Nephron progenitor cell (in vitro differentiated cells): Measurements from ENCODE around the gene SLC38A10.
A peak's percentile ranks its signal among the peaks of the same experiment; 100 is the strongest.

Experiments
- DNase-seq: peaks from one replicate; pipeline ENCODE4 v3.0.0; 2021
- H3K27ac Mint-ChIP-seq: 2 replicates; pipeline ENCODE4 v1.8.0; 2021; ENCODE audit warnings: mild to moderate bottlenecking, moderate library complexity, mixed read lengths
- H3K27me3 Mint-ChIP-seq: 2 replicates; pipeline ENCODE4 v1.8.0; 2021; ENCODE audit warnings: mild to moderate bottlenecking, low read depth, mixed read lengths; ENCODE audit not compliant: poor library complexity
- H3K36me3 Mint-ChIP-seq: 2 replicates; pipeline ENCODE4 v1.8.0; 2021; ENCODE audit warnings: low read depth, mixed read lengths
- H3K4me1 Mint-ChIP-seq: 2 replicates; pipeline ENCODE4 v1.8.0; 2021; ENCODE audit warnings: mixed read lengths
- H3K4me3 Mint-ChIP-seq: 2 replicates; pipeline ENCODE4 v1.8.0; 2021; ENCODE audit warnings: mild to moderate bottlenecking, moderate library complexity, mixed read lengths
- H3K9me3 Mint-ChIP-seq: 2 replicates; pipeline ENCODE4 v1.8.0; 2021; ENCODE audit warnings: mild to moderate bottlenecking, moderate library complexity, mixed read lengths
- TF ChIP-seq, protein P1 (sequence below): fragments of 200-600 bp; sonication (generic); IDR thresholded peaks from 2 replicates; pipeline ENCODE4 v1.5.0; 2021; ENCODE audit warnings: antibody characterized with exemption

SLC38A10 gene

DNA sequence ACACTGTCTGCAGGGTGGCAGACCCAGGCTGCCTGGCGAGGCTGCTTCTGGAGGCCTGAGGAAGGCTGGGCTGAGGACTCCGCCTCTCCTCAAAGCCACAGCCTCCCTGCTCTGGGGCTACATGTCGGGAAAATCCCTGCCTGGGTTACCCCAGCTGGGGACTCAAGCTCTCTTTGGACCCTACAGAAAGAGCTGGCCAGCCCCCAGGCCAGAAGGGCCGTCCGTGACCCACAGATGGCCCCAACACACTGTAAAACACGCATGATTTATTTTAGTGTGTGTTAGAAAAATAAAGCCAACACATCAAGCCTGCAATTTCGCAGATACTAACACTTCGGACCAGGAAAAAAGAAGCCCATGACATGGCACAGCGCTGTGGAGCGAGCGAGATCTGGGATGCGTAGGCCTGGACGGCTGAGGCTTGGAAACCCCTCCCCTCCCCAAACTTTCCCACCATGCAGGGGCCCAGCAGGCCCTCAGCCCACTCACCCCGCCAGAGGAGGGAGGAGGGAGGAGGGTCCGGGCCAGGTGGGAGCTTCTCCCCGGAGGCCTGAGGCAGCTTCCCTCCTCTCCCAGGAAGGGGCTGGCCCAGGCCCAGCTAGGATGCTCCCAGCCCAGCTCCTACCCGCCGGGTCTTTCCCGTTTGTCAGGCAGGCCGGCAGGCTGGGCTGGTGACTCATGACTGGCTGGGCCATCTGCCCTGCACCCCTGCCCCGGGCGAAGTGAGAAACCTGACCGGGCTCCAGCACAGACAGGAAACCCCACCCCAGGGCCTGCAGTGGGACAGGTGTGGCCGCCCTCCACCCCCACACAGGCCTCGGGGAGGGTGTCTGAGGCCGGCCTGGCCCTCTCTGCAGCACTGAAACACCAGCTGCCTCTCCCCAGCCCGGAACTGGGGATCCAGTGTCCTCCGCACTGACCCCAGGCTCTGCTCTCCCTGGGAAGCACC lies 34.1 kb upstream of the SLC38A10 start:
- no peaks in the 10 kb centered on the region for H3K9me3 Mint-ChIP-seq
- H3K4me1 Mint-ChIP-seq: peaks cover 77% of the 10 kb centered on the region
- TF ChIP-seq, protein P1, sequence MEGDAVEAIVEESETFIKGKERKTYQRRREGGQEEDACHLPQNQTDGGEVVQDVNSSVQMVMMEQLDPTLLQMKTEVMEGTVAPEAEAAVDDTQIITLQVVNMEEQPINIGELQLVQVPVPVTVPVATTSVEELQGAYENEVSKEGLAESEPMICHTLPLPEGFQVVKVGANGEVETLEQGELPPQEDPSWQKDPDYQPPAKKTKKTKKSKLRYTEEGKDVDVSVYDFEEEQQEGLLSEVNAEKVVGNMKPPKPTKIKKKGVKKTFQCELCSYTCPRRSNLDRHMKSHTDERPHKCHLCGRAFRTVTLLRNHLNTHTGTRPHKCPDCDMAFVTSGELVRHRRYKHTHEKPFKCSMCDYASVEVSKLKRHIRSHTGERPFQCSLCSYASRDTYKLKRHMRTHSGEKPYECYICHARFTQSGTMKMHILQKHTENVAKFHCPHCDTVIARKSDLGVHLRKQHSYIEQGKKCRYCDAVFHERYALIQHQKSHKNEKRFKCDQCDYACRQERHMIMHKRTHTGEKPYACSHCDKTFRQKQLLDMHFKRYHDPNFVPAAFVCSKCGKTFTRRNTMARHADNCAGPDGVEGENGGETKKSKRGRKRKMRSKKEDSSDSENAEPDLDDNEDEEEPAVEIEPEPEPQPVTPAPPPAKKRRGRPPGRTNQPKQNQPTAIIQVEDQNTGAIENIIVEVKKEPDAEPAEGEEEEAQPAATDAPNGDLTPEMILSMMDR: no peak
- DNase-seq: peak; percentile 64
- H3K27me3 Mint-ChIP-seq: peaks cover 3% of the 10 kb centered on the region
- H3K36me3 Mint-ChIP-seq: no peaks in the 10 kb centered on the region
- peak overlapping the region; percentile 48 for H3K4me3 Mint-ChIP-seq
- H3K27ac Mint-ChIP-seq: peak overlapping the region; percentile 93

DNA sequence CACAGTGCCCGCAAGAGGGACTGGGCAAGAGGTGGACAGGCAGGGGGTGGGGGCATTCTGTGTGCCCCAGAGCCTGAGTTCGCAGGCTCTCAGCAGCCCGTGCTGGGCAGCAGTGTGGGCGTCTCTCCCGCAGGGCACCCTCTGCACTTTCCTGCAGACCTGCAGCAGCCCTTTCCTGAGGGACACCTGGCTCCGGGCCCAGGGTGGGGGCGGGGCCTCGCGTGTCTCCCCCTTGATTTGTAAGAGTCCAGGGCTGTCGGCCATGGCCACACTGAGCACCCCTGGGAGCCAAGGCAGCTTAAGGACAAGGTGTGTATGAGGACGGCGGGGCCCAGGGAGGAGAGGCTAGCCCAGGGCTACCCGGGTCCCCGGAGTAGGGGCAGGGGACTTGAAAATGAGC lies 33.4 kb upstream of the SLC38A10 start:
- Mint-ChIP-seq H3K36me3 (no peaks in the 10 kb centered on the region), H3K4me1 (peaks cover 77% of the 10 kb centered on the region), H3K27ac (no peak overlapping the region), H3K4me3 (no peak overlapping the region), H3K9me3 (no peaks in the 10 kb centered on the region), H3K27me3 (peaks cover 3% of the 10 kb centered on the region)
- TF ChIP-seq, protein P1: no peak
- no peak for DNase-seq

DNA sequence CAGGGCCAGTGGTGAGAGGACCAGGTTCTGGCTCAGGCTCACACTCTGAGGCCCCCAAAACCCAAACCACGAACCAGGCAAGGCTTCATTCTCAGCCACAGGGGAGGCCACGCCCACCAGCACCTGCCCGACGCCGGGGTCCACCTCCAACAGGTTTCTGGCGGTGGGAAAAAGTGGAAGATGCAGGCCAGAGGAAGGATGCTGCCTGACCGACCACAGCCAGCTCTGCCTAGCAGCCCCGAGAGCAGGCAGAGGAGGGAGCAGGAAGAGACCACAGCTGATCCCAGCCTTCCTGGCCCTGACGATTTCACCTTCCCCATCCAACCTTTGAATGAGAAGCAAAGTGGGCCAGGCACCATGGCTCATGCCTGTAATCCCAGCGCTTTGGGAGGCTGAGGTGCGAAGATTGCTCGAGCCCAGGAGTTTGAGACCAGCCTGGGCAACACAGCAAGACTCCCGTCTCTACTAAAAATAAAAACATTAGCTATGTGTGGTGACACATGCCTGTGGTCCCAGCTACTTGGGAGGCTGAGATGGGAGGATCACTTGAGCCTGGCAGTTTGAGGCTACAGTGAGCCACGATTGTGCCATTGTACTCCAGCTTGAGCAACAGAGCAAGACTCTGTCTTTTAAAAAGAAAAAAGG lies 30.7 kb upstream of the SLC38A10 start:
- no peak overlapping the region for H3K4me3 Mint-ChIP-seq
- H3K27ac Mint-ChIP-seq: no peak overlapping the region
- H3K36me3 Mint-ChIP-seq: no peaks in the 10 kb centered on the region
- no peaks in the 10 kb centered on the region for H3K9me3 Mint-ChIP-seq
- no peak for DNase-seq
- peaks cover 56% of the 10 kb centered on the region for H3K4me1 Mint-ChIP-seq
- TF ChIP-seq, protein P1: no peak
- H3K27me3 Mint-ChIP-seq: peaks cover 3% of the 10 kb centered on the region

DNA sequence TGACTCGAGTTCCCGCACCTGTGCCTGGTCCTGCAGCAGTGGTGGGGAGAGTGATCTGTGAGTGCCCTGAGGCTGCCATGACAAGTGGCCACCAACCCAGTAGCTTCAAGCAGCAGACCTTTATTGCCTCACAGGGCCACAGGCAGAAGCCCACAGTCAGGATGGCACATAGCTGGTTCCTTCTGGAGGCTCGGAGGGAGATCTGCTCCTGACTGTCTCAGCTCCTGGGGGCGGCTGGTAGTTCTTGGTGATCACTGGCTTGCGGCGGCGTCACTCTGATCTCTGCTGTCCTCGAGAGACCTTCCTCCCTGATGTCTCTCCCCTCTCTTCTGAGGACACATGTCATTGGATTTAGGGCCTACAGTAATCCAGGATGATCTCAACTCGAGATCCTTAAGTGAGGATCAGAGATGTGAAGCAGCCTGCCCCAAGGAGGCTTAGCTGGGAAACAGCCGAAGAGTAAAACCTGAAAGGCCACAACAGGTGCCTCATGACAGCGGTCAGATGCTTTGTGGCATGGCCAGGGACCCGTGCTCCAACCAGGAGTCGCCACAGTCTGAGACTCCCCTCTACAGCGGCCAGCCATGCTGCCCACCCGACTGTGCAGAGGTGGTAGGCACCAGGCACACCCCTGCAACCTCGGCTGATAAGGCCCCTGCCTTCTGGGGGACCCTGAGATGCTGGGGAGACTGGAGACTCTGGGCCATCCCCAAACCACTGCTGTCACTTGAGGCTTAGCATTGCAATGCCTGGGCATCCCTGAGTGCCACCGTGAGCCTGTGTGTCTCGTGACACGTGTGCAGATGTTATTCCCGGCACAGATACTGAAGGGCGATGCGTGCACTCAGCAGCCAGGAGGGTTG lies 30.0 kb upstream of the SLC38A10 start:
- no peak for DNase-seq
- peaks cover 7% of the 10 kb centered on the region for H3K27me3 Mint-ChIP-seq
- no peak overlapping the region for H3K4me3 Mint-ChIP-seq
- H3K27ac Mint-ChIP-seq: no peak overlapping the region
- H3K9me3 Mint-ChIP-seq: no peaks in the 10 kb centered on the region
- no peaks in the 10 kb centered on the region for H3K36me3 Mint-ChIP-seq
- TF ChIP-seq, protein P1: no peak
- peaks cover 49% of the 10 kb centered on the region for H3K4me1 Mint-ChIP-seq

DNA sequence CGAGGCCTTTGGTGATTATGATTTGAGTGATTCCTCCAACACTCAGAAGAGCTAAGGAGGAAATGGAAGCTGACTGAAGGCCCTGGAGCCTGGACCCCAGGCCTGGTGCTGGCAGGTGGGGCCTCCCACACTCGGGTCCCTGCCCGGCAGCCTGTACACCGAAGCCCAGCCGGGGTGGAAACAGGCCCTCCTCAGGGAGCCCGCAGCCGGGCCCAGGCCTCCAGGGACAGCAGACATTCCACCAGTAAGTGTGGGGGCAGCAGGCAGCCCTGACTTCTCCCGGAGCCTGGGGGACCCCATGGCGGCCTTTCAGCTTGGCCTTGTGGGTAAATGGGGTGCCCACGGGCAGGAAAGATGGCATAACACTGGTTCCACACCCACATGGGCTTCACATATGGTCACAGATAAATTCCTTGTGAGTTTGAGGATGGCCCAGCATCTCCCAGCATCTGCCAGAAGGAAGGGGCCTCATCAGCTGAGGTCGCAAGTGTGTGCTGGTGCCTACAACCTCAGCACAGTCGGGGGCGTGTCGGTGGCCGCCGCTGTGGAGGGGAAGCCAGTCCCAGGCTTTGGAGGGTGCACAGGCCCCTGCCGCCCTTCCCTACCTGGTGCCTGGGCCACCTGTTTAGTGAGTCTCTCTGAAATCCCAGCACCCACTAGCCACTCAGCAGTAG lies 29.2 kb upstream of the SLC38A10 start:
- TF ChIP-seq, protein P1: no peak
- no peak for DNase-seq
- Mint-ChIP-seq H3K27me3 (peaks cover 7% of the 10 kb centered on the region), H3K27ac (no peak overlapping the region), H3K36me3 (no peaks in the 10 kb centered on the region), H3K9me3 (no peaks in the 10 kb centered on the region), H3K4me3 (no peak overlapping the region), H3K4me1 (peaks cover 44% of the 10 kb centered on the region)
